Naive thymus-derived CD4-positive, alpha-beta T cell (primary cell): ENCODE measurements around the gene COPS7B. TPM values are rescaled to one million over a fixed set of nuclear protein-coding genes. Genes with fewer than 3 reads are reported as not detected.
A peak's percentile ranks its signal among the peaks of the same experiment; 100 is the strongest.

Source experiments
- ATAC-seq: fragments of 150-1000 bp; cut with Tn5 transposase; 2 replicates; pipeline ENCODE4 v1.10.0; 2021; ENCODE audit warnings: mild to moderate bottlenecking, moderate library complexity
- CTCF ChIA-PET: fragments of 350-600 bp; sonication (Branson Sonifier 250); formaldehyde crosslinking; loops from one replicate; lab custom pipeline; 2021; ENCODE audit warnings: antibody characterized with exemption; lab: Charles Lee
- POLR2A ChIA-PET: fragments of 350-600 bp; sonication (Branson Sonifier 250); formaldehyde crosslinking; loops from one replicate; lab custom pipeline; 2021; ENCODE audit warnings: antibody characterized with exemption, inconsistent platforms; lab: Charles Lee
- DNase-seq, 9 donors: peaks; one replicate each; pipeline versions ENCODE4 v3.0.0 to v3.0.0-alpha.2; 2020 to 2022; ENCODE audit warnings: mixed read lengths in 1 of 9
- H3K27ac ChIP-seq: one replicate; pipeline ENCODE4 v1.7.0; 2013; ENCODE audit warnings: mild to moderate bottlenecking, low read depth, low read length, moderate library complexity
- H3K27me3 ChIP-seq, 2 donors: one replicate each; pipeline ENCODE4 v1.7.0; 2013; ENCODE audit warnings: low read length in 2 of 2, mild to moderate bottlenecking in 2 of 2, moderate library complexity in 2 of 2; ENCODE audit not compliant: control insufficient read depth in 2 of 2, insufficient read depth in 2 of 2
- H3K36me3 ChIP-seq, 3 experiments: 1 replicate in 2 of 3; 2 replicates in 1 of 3; pipeline ENCODE4 v1.7.0; 2013; ENCODE audit warnings: low read length in 3 of 3, mild to moderate bottlenecking in 3 of 3, moderate library complexity in 1 of 3; ENCODE audit not compliant: insufficient read depth in 3 of 3, control insufficient read depth in 2 of 3
- H3K4me1 ChIP-seq, 2 donors: one replicate each; pipeline ENCODE4 v1.7.0; 2013; ENCODE audit warnings: low read length in 2 of 2, mild to moderate bottlenecking in 2 of 2, moderate library complexity in 1 of 2; ENCODE audit not compliant: control insufficient read depth in 2 of 2, insufficient read depth in 2 of 2
- H3K4me3 ChIP-seq: 2 replicates; pipeline ENCODE4 v1.7.0; 2013; ENCODE audit warnings: mild to moderate bottlenecking, low read length
- H3K9me3 ChIP-seq, 3 experiments: 1 replicate in 2 of 3; 2 replicates in 1 of 3; pipeline ENCODE4 v1.7.0; 2013; ENCODE audit warnings: low read length in 3 of 3; ENCODE audit not compliant: control insufficient read depth in 2 of 3
- H3K27ac Mint-ChIP-seq, 9 donors: one replicate each; pipeline ENCODE4 v1.8.0; 2020 to 2022; ENCODE audit warnings: mixed read lengths in 9 of 9, mild to moderate bottlenecking in 8 of 9, moderate library complexity in 5 of 9, inconsistent platforms in 2 of 9
- H3K27me3 Mint-ChIP-seq, 5 donors: one replicate each; pipeline ENCODE4 v1.8.0; 2021 to 2022; ENCODE audit warnings: mixed read lengths in 5 of 5, mild to moderate bottlenecking in 1 of 5
- H3K36me3 Mint-ChIP-seq, 5 donors: one replicate each; pipeline ENCODE4 v1.8.0; 2020 to 2022; ENCODE audit warnings: mixed read lengths in 5 of 5, mild to moderate bottlenecking in 3 of 5, inconsistent platforms in 1 of 5
- H3K4me1 Mint-ChIP-seq, 7 donors: one replicate each; pipeline ENCODE4 v1.8.0; 2020 to 2022; ENCODE audit warnings: mixed read lengths in 7 of 7, mild to moderate bottlenecking in 3 of 7, inconsistent platforms in 1 of 7
- H3K4me3 Mint-ChIP-seq, 10 donors: one replicate each; pipeline ENCODE4 v1.8.0; 2020 to 2022; ENCODE audit warnings: mild to moderate bottlenecking in 10 of 10, mixed read lengths in 10 of 10, moderate library complexity in 6 of 10, inconsistent platforms in 2 of 10
- H3K9me3 Mint-ChIP-seq, 11 donors: one replicate each; pipeline ENCODE4 v1.8.0; 2020 to 2022; ENCODE audit warnings: mixed read lengths in 11 of 11, mild to moderate bottlenecking in 4 of 11, inconsistent platforms in 1 of 11, moderate library complexity in 1 of 11
- intact Hi-C, 2 donors: fragments of 100-400 bp; cut with micrococcal nuclease; formaldehyde crosslinking; loops; one replicate each; pipeline ENCODE4 v1.15.1; 2023
- polyA plus RNA-seq, 2 donors: library from polyadenylated mRNA; unstranded; fragments of 300-500 nt; fragmentation: Illumina TruSeq; gene quantifications; one replicate each; pipeline ENCODE4 v1.2.3, GENCODE V29; 2021
- total RNA-seq, 6 experiments: library from RNA in 5 of 6; stranded (reverse) in 5 of 6; gene quantifications; 1 replicate in 5 of 6; 2 replicates in 1 of 6; pipeline ENCODE4 v1.2.3 and lab custom pipeline; 2021 to 2026

The COPS7B gene
- total and polyA plus RNA-seq, 7 experiments from 2014 or later, result 33.4 to 60.6 (median 44.5) TPM

DNA sequence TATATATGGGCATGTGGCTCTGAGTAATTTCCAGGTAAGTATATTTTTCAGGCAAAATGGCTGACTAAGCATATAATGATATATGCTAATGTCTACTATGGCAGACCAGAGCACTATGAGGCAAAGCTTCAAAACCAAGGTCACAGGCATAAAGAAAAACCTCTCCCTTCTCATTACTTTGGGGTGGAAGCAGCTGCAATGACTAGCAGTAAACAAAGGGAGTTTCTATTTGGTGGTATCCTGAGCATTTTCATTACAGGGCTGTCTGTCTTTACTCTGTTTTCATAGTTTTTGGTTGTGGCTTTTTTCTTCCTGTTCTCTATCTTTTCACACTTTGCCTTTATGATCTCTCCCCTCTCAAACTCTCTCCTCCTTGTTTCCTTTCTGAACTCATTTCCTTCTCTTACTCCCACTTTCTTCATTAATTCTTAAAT is 20.7 kb upstream of the COPS7B start:
- CTCF ChIA-PET, result no interaction called here

DNA sequence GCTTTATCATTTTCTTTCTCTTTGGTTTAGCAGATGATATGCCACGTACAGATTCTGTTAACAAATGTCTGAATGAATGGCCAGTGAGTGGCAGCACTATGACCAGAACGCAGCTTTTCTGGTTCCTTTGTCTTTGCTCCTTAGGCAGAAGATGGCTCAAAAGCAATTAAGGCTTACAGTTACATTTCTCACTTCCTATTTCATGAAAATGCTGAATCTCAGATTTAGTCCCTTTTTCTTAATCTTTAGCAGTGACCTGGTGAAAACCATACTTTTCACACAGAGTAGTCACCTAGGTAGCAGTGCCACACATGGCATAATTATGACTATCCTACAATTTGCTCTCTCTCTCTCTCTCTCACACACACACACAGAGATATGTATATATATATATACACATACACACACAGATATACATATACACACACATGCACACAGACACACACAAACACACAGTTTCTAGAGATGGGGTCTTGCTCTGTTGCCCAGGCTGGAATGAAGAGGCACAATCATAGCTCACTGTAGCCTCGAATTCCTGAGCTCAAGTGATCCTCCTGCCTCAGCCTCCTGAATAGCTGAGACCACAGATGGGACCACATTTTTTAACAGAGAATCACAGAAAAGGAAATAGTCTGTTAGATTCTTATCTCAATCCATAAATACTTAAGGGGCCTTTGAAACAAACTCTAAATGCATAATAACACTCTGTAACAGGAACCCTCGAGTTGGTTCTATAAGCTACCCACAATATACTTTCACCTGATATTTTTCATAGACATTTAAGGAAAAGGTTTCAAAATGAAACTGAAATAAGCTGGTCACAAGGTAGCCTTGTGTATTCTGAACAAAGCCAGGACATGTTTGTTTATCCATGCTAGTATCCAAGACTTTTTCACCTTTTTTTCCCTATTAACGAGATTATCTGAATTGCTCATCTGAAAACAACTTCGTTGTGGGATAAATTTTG is 16.8 kb upstream of the COPS7B start:
- POLR2A ChIA-PET, result no interaction called here
- Mint-ChIP-seq H3K27ac (no peak overlapping the region), H3K27me3 (no peaks in the 10 kb centered on the region), H3K36me3 (no peaks in the 10 kb centered on the region), H3K4me3 (no peak overlapping the region), H3K4me1 (peaks cover 7 to 29% (median 20%) of the 10 kb centered on the region in 7 donors), H3K9me3 (no peaks in the 10 kb centered on the region)
- ATAC-seq (no peak), DNase-seq (no peak)
- H3K27me3 ChIP-seq, result no peaks in the 10 kb centered on the region
- CTCF ChIA-PET, result no interaction called here
- no peak overlapping the region for H3K27ac ChIP-seq
- H3K9me3 ChIP-seq, result no peaks in the 10 kb centered on the region
- intact Hi-C loops, result no loop called here
- H3K4me3 ChIP-seq, result no peak overlapping the region
- peaks cover 0 to 8% of the 10 kb centered on the region in 2 donors for H3K4me1 ChIP-seq
- H3K36me3 ChIP-seq, result no peaks in the 10 kb centered on the region

More for the DNA sequence above, 20.7 kb upstream of the COPS7B start:
- no peaks in the 10 kb centered on the region for H3K9me3 Mint-ChIP-seq
- intact Hi-C loops, result no loop called here
- H3K27me3 Mint-ChIP-seq, result no peaks in the 10 kb centered on the region
- Histone ChIP-seq H3K27me3 (no peaks in the 10 kb centered on the region), H3K36me3 (no peaks in the 10 kb centered on the region), H3K9me3 (no peaks in the 10 kb centered on the region), H3K4me1 (peaks cover 0 to 8% of the 10 kb centered on the region in 2 donors), H3K27ac (no peak overlapping the region), H3K4me3 (no peak overlapping the region)
- H3K4me3 Mint-ChIP-seq, result peak overlapping the region in 3 of 10 donors; percentile 2 to 12 (median 3)
- ATAC-seq (no peak), DNase-seq (no peak)
- H3K36me3 Mint-ChIP-seq, result no peaks in the 10 kb centered on the region
- peaks cover 9 to 35% (median 20%) of the 10 kb centered on the region in 7 donors for H3K4me1 Mint-ChIP-seq
- POLR2A ChIA-PET, result no interaction called here
- H3K27ac Mint-ChIP-seq, result peak overlapping the region in 6 of 9 donors; percentile 0 to 43 (median 12)

DNA sequence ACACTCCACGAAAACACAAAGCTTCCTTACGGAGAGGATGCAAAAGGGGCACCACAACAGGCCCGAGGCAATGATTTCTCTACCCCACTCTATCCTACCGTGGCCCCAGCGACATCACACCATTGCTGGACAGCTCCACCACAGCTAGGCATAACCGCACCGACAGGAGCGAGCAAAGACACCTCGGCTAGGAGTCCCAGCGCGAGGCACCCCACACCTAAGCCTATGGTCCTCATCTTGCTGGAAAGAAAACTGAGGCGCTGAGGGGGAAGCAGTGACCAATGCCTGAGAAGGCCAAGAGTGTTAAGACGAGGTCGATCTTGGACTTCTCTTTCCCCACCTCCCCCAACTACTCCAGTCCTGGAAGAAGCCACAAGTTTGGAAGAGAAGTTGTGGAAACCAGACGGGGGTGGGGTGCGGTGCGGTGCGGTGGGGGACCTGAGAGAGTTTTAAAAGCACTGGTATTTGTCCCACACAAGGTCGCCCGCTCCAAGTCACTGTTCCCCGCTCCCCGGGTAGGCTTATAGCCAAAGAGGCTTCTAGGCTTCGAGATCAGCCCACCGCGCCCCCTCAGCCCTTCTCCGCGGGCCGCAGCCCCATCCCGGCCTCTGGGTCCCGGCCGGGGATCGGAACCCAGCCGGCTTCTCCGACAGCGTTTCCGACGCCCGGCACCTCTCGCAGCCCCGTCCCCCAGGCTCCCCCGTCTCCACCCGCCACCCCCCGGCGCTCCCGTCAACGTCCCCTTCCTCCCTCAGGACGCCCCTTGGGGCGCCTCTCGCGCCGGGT is 5.9 kb upstream of the COPS7B start:
- intact Hi-C loops, result loop anchor here (2.0 to 10.0 kb wide), 7 partner anchors 74 to 1488 kb away; partner anchors contain the start of genes ATG16L1 (in 1 of the 2) and PSMD1 (in 1 of the 2)
- H3K4me1 ChIP-seq, result peaks cover 18 to 22% of the 10 kb centered on the region in 2 donors
- no peaks in the 10 kb centered on the region for H3K9me3 ChIP-seq
- POLR2A ChIA-PET, result interaction anchor here (1.0 to 2.0 kb wide), 2 partner anchors 72 to 316 kb away, joined by 3 to 7 read pairs; partner anchors contain the start of genes NCL and PTMA
- H3K27ac ChIP-seq, result peak overlapping the region; percentile 82
- ATAC-seq (peak; percentile 12), DNase-seq (peak in 2 of 9 donors; percentile 11 to 25)
- H3K4me3 ChIP-seq, result peak overlapping the region; percentile 100
- CTCF ChIA-PET, result interaction anchor here (0.6 kb wide), 1 partner anchor 18 kb away, joined by 3 read pairs; no protein-coding TSS in a partner anchor
- H3K36me3 Mint-ChIP-seq, result peaks cover 0 to 9% (median 2%) of the 10 kb centered on the region in 5 donors
- no peaks in the 10 kb centered on the region for H3K27me3 ChIP-seq
- peaks cover 0 to 5% (median 0%) of the 10 kb centered on the region in 5 donors for H3K27me3 Mint-ChIP-seq
- peaks cover 39 to 68% (median 50%) of the 10 kb centered on the region in 7 donors for H3K4me1 Mint-ChIP-seq
- peaks cover 0 to 6% (median 0%) of the 10 kb centered on the region in 3 experiments for H3K36me3 ChIP-seq
- no peaks in the 10 kb centered on the region for H3K9me3 Mint-ChIP-seq
- peak overlapping the region; percentile 85 to 99 (median 98) for H3K4me3 Mint-ChIP-seq
- peak overlapping the region in 7 of 9 donors; percentile 6 to 97 (median 70) for H3K27ac Mint-ChIP-seq

DNA sequence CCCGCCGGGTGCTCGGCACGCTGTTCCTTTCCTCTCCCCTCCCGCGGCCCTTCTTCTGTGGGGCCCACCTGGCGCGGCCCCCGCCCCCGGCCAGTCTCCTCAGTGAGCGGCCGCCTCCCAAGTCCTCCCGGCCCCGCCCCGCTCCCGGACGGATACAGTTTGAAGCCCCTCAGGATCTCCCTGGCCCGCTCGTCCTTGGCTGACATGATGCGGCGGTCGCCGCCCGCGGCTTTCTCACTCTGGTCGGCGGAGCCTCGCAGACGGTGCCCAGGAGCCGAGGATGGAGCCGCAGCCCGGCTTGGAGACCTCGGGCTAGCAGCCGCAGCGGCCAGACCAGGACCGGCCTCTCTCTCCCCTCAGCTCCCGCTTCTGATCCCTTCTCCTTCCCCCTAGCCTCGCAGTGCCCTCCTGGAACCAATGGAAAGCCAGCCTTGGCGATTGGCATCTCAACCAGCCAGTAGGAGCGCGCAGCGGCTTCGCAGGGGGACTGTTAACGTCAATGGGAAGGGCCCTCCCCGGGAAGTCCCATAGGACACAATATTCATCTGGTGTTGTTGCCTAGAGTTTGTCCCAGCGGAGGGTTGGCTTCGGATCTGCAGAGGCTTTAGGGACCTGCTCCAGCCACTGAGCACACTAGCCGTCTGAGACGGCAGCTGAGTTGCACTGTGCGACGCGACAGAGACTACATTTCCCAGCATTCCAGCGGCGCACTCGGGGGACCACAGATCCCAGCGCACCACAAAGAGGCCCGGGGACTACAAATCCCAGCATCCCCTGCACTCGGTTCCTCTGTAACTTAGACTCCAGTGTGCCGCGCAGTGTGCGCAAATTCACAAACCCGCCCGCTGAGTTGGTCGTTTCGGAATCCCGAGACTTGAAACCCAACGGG is 5.1 kb upstream of the COPS7B start, which contains the start of gene PDE6D:
PDE6D (minus strand) TSS at position 374 of the 889 bp plus-strand sequence; CDS start at position 206, 168 bp downstream.
- peak within 1 kb of the TSS; percentile 100 for H3K4me3 ChIP-seq
- peaks cover 0 to 6% (median 0%) of the 10 kb centered on the region in 3 experiments for H3K36me3 ChIP-seq
- no peaks in the 10 kb centered on the region for H3K9me3 ChIP-seq
- POLR2A ChIA-PET, result interaction anchor here (0.7 to 2.0 kb wide), 4 partner anchors 73 to 1579 kb away, joined by 3 to 7 read pairs (median 3); partner anchors contain the start of genes EIF4E2, NCL, PTMA and TIGD1
- no peaks in the 10 kb centered on the region for H3K27me3 ChIP-seq
- Mint-ChIP-seq H3K9me3 (no peaks in the 10 kb centered on the region), H3K4me3 (peak within 1 kb of the TSS; percentile 85 to 99 (median 98)), H3K36me3 (peaks cover 0 to 9% (median 4%) of the 10 kb centered on the region in 5 donors), H3K27ac (peak within 1 kb of the TSS; percentile 90 to 98 (median 94)), H3K27me3 (peaks cover 0 to 5% (median 0%) of the 10 kb centered on the region in 5 donors), H3K4me1 (peaks cover 45 to 76% (median 57%) of the 10 kb centered on the region in 7 donors)
- peaks cover 26 to 30% of the 10 kb centered on the region in 2 donors for H3K4me1 ChIP-seq
- intact Hi-C loops, result loop anchor here (1.0 to 10.0 kb wide), 19 partner anchors 71 to 1859 kb away; partner anchors contain the start of genes ATG16L1 (in 2 of the 2), DIS3L2 (in 2 of the 2), NCL (in 2 of the 2) and PSMD1 (in 2 of the 2)
- ATAC-seq (peak; percentile 94), DNase-seq (peak; percentile 90 to 98 (median 94))
- peak within 1 kb of the TSS; percentile 82 for H3K27ac ChIP-seq
- CTCF ChIA-PET, result no interaction called here

DNA sequence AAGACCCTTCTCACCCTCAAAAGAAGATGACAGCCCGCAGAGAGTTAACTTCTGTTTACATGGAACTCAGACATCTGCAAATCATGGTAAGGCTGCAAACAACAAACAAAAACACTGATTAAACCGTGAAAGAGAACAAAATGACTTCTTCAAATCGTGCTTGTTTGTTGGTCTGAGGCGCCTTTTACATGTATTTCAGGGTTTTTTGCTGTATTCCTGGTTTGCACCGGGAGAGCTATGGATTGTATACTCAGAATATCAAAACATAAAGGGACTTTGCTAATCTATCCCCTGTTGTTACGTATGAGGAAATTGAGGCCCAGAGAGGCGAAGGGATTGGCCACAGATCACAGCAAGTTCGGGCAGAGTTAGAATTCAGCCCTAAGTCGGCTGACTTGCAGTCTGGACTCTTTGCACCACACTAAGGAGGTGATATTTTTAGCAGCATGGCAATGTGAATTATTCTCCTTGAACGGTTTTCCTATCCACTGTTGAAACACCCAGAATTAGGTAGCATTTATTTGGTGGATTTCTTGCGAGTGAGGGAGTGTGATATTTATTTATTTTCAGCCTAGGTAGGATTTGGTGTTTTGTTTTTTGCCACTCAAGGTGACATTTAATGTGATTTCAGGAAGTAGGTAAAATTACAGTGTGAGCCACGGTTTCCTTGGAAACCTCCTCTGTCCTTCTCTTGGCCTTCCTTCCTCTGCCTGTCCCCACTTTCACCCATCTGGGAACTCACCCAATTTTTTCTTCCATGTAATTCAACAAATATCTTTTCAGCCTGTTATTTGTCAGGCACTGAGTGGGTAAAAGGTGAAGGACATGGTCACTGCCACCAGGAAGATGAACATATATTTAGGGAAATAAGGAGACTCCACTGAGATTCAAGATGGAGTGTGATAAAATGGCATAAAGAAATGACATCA is 4.2 kb upstream of the COPS7B start:
- Histone ChIP-seq H3K4me1 (peaks cover 32 to 34% of the 10 kb centered on the region in 2 donors), H3K36me3 (peaks cover 0 to 11% (median 0%) of the 10 kb centered on the region in 3 experiments), H3K4me3 (peak overlapping the region; percentile 100), H3K27ac (peak overlapping the region; percentile 82), H3K27me3 (no peaks in the 10 kb centered on the region), H3K9me3 (no peaks in the 10 kb centered on the region)
- Mint-ChIP-seq H3K4me1 (peaks cover 49 to 84% (median 63%) of the 10 kb centered on the region in 7 donors), H3K4me3 (peak overlapping the region; percentile 85 to 99 (median 98)), H3K36me3 (peaks cover 0 to 10% (median 4%) of the 10 kb centered on the region in 5 donors), H3K27me3 (peaks cover 0 to 5% (median 0%) of the 10 kb centered on the region in 5 donors), H3K9me3 (no peaks in the 10 kb centered on the region), H3K27ac (peak overlapping the region; percentile 90 to 98 (median 94))
- DNase-seq (peak in 2 of 9 donors; percentile 30 to 37), ATAC-seq (no peak)
- CTCF ChIA-PET, result no interaction called here
- intact Hi-C loops, result loop anchor here (1.0 to 10.0 kb wide), 19 partner anchors 72 to 1860 kb away; partner anchors contain the start of genes ATG16L1 (in 2 of the 2), DIS3L2 (in 2 of the 2), NCL (in 2 of the 2) and PSMD1 (in 2 of the 2)
- POLR2A ChIA-PET, result interaction anchor here (0.7 to 2.0 kb wide), 2 partner anchors 318 to 1578 kb away, joined by 3 to 7 read pairs; partner anchors contain the start of gene NCL
